Pancreas (tissue), 10 donors: ENCODE measurements around the gene MICOS13. TPM values are rescaled to one million over a fixed set of nuclear protein-coding genes. Genes with fewer than 3 reads are reported as not detected.

Experiments used
- ATAC-seq, 4 donors: fragments of 200-7000 bp; cut with Tn5 transposase; one replicate each; pipeline versions ENCODE4 v1.8.0 to v1.9.1; 2020; ENCODE audit warnings: mild to moderate bottlenecking in 4 of 4, moderate library complexity in 4 of 4
- DNase-seq, 6 donors: peaks; one replicate each; pipeline ENCODE4 v3.0.0-alpha.2; 2020
- FAIRE-seq: peaks from 2 replicates; lab custom pipeline; 2012; peaks lifted over from hg19 to GRCh38; lab: Jason Lieb, UNC
- H3K27ac ChIP-seq, 4 donors: fragments of 200-600 bp; sonication (generic); 1 replicate in 3 of 4; 2 replicates in 1 of 4; pipeline versions ENCODE4 v1.5.0 to v1.8.0; 2020
- H3K27me3 ChIP-seq, 4 donors: fragments of 200-600 bp; one replicate each; pipeline ENCODE4 v1.8.0; 2021
- H3K36me3 ChIP-seq, 3 donors: fragments of 200-600 bp; sonication (generic) in 1 of 3; one replicate each; pipeline versions ENCODE4 v1.5.0 to v1.8.0; 2020 to 2021
- H3K4me1 ChIP-seq, 3 donors: fragments of 200-600 bp; one replicate each; pipeline ENCODE4 v1.8.0; 2021
- H3K4me3 ChIP-seq, 4 donors: fragments of 200-600 bp; sonication (generic) in 2 of 4; one replicate each; pipeline versions ENCODE4 v1.5.0 to v1.8.0; 2020 to 2021
- H3K9me3 ChIP-seq, 4 donors: fragments of 200-600 bp; one replicate each; pipeline ENCODE4 v1.8.0; 2021
- WGBS, 2 donors: extraction: QIAGEN DNeasy Blood & Tissue Kit; methylation state at CpG; one replicate each; pipeline ENCODE4 v1.1.7; 2013; 5-methylcytosine and 5-hydroxymethylcytosine counted together
- intact Hi-C, 3 donors: fragments of 100-400 bp; cut with DNase I; formaldehyde crosslinking; loops; one replicate each; pipeline versions ENCODE4 v1.11.1 to v1.14.2; 2022
- polyA plus RNA-seq, 2 donors: library from polyadenylated mRNA; stranded (reverse); fragments of 200-250 nt; gene quantifications; one replicate each; pipeline ENCODE4 v1.2.3, GENCODE V29; 2013
- total RNA-seq, 6 donors: library from RNA; stranded (reverse); fragmentation: NEBNext Ultra II Directional in 4 of 6; extraction: Animal tissue kit (Norgen Biotek cat#: 25700) in 4 of 6; gene quantifications; one replicate each; pipeline versions ENCODE4 v1.2.1 to v1.2.4, GENCODE V29; 2021 to 2023
- TF ChIP-seq, protein P1 (sequence below), 4 donors: fragments of 200-600 bp; sonication (generic) in 3 of 4; IDR thresholded peaks; one replicate each; pipeline versions ENCODE4 v1.5.0 to v1.8.0; 2021; ENCODE audit warnings: antibody characterized with exemption in 4 of 4
- donor health status: healthy with polysubstance abuse.
- donor health status: DM: no; HTN: no; CAD: no; lungs with moderate emphysema.
- donor health status: DM: no; HTN: no; CAD: no.
- donor health status: control.
- donor health status: control.
- donor health status: Bipolar disorder and iron deficiency.
- donor health status: DM: yes; HTN: yes; CAD: no.
- donor health status: DM: no; HTN: no; CAD: no.
- donor health status: DM: no; HTN: no; CAD: no.
- donor health status: DM: yes; HTN: yes; CAD: no.

The MICOS13 gene
- total and polyA plus RNA-seq, 8 donors = 14.0 to 77.5 (median 24.7) TPM

DNA sequence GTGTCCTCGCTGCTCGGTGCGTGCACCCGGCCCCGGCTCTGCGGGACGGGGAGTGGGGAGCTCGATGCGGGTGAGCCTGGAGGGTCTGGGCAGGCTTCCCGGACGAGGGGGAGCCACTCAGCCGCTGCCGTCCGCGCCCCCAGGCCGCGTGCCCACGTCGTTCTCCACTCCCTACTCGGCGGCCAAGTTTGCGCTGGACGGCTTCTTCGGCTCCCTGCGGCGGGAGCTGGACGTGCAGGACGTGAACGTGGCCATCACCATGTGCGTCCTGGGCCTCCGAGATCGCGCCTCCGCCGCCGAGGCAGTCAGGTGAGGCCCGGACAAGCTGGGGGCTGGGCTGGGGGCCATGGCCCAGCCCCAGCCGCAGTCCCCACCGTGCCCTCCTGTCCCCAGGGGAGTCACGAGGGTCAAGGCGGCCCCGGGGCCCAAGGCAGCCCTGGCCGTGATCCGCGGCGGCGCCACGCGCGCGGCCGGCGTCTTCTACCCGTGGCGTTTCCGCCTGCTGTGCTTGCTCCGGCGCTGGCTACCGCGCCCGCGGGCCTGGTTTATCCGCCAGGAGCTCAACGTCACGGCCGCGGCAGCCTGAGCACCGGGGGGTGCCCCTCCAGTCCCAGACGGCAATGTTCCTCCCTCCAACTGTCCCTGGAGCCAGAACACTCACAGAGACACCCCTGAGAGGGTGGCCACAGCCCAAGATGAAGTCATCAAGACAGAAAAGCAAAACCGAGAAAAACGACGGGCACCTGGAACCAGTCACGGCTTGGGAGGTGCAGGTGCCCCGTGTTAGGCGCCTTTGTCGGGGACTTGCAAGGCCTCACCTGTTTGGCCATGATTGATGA is 7.3 kb upstream of the MICOS13 start:
- Histone ChIP-seq H3K27ac (peak overlapping the region; percentile 43 to 82 (median 72)), H3K4me1 (peaks cover 3 to 7% (median 6%) of the 10 kb centered on the region in 3 donors), H3K27me3 (no peaks in the 10 kb centered on the region), H3K4me3 (peak overlapping the region in 3 of 4 donors; percentile 23 to 74 (median 53)), H3K9me3 (no peaks in the 10 kb centered on the region), H3K36me3 (peaks cover 0 to 10% (median 9%) of the 10 kb centered on the region in 3 donors)
- ATAC-seq (no peak), FAIRE-seq (no peak), DNase-seq (peak in 1 of 6 donors; percentile 70)
- TF ChIP-seq, protein P1, sequence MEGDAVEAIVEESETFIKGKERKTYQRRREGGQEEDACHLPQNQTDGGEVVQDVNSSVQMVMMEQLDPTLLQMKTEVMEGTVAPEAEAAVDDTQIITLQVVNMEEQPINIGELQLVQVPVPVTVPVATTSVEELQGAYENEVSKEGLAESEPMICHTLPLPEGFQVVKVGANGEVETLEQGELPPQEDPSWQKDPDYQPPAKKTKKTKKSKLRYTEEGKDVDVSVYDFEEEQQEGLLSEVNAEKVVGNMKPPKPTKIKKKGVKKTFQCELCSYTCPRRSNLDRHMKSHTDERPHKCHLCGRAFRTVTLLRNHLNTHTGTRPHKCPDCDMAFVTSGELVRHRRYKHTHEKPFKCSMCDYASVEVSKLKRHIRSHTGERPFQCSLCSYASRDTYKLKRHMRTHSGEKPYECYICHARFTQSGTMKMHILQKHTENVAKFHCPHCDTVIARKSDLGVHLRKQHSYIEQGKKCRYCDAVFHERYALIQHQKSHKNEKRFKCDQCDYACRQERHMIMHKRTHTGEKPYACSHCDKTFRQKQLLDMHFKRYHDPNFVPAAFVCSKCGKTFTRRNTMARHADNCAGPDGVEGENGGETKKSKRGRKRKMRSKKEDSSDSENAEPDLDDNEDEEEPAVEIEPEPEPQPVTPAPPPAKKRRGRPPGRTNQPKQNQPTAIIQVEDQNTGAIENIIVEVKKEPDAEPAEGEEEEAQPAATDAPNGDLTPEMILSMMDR (IDR thresholded peaks at IDR 0.05) = no peak
- 53 to 54% methylated on average over 75 to 76 of the region's 76 CpGs for WGBS, 2 donors
- intact Hi-C loops = no loop called here

DNA sequence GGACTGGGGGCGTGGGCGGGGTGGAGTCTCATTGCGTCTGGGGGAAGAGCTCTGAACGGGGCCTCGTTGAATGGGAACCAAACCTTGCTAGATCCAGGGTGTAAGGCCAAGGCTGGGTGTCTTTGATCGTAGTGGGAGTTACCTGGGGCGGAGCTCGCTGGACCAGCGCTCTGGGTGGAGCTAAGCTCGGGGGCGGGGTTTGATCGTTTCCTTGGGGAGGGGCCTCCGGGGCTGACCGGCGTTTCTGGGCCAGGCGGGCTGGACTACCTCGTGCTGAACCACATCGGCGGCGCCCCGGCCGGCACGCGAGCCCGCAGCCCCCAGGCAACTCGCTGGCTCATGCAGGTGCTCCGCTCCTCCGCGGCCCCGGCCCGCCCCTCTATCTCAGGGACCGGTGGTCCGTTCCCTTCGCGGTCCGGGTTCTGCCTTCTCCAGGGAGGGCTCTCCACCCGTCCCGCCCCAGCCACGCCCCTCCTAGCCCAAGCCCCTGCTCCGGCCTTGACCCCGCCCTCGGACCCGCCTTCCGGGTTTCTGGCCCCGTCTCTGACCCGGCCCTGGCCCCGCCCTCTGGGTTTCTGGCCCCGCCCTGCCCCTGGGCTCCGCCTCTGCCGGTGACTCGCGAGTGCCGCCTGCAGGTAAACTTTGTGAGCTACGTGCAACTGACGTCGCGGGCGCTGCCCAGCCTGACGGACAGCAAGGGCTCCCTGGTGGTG is 6.5 kb upstream of the MICOS13 start:
- peaks cover under 1 to 3% (median 2%) of the 10 kb centered on the region in 3 donors for H3K4me1 ChIP-seq
- H3K4me3 ChIP-seq = peak overlapping the region; percentile 23 to 74 (median 62)
- intact Hi-C loops = no loop called here
- FAIRE-seq = no peak
- H3K36me3 ChIP-seq = peaks cover 0 to 2% (median under 1%) of the 10 kb centered on the region in 3 donors
- H3K27ac ChIP-seq = peak overlapping the region; percentile 68 to 82 (median 72)
- TF ChIP-seq, protein P1 (IDR thresholded peaks at IDR 0.05) = peak; percentile 59 to 89 (median 72)
- peak; percentile 93 to 100 (median 98) for DNase-seq
- no peaks in the 10 kb centered on the region for H3K9me3 ChIP-seq
- ATAC-seq = peak; percentile 63 to 84 (median 78)
- WGBS, 2 donors = 1 to 2% methylated on average over 52 to 59 of the region's 59 CpGs
- H3K27me3 ChIP-seq = no peaks in the 10 kb centered on the region

DNA sequence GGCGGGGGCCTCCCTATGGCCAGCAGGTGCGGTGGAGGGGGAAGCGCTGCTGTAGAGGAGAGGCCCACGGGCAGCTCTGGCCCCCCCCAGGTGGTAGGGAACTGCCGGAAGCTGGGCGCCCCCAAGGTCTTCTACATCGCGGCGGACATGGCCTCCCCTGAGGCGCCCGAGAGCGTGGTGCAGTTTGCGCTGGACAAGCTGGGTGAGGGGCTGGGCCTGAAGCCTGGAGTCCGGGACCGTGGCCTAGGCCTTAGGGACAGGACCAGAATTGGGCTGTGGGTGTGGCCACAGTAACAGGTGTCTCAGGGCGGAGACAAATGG is 6.0 kb upstream of the MICOS13 start:
- Histone ChIP-seq H3K4me1 (peaks cover 0 to 3% (median 0%) of the 10 kb centered on the region in 3 donors), H3K27me3 (no peaks in the 10 kb centered on the region), H3K27ac (peak overlapping the region; percentile 46 to 82 (median 70)), H3K36me3 (no peaks in the 10 kb centered on the region), H3K9me3 (no peaks in the 10 kb centered on the region), H3K4me3 (peak overlapping the region in 3 of 4 donors; percentile 53 to 74 (median 71))
- 35 to 38% methylated on average over 16 of the region's 16 CpGs for WGBS, 2 donors
- intact Hi-C loops = no loop called here
- no peak for DNase-seq
- no peak for FAIRE-seq
- TF ChIP-seq, protein P1 (IDR thresholded peaks at IDR 0.05) = no peak
- ATAC-seq = no peak

DNA sequence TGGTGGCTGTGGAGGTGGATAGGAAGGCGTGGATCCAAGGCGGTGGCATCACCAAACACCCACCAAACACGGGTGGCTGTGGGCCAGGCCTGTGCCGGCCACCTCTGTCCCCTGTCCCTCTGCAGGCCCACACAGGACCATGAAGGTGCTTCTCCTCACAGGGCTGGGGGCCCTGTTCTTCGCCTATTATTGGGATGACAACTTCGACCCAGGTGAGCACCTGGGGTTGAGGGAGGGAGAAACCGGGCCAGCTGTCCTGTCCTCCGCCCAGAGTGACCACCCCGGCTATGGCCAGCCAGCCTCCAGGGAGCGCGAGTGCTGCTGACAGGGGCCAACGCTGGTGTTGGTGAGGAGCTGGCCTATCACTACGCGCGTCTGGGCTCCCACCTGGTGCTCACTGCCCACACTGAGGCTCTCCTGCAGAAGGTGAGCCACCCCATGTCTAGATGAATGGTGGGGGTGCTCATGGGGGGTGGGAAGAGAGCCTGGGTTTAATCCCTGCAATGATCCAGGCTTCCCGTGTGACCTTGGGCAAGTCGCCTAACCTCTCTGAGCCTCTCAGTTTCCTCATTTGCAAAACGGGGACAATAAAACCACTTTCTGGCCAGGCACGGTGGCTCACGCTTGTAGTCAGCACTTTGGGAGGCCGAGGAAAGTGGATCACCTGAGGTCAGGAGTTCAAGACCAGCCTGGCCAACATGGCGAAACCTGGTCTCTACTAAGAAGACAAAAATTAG is 4.5 kb upstream of the MICOS13 start:
- intact Hi-C loops = no loop called here
- WGBS, 2 donors = 75 to 81% methylated on average over 21 to 22 of the region's 22 CpGs
- Histone ChIP-seq H3K4me1 (peaks cover 0 to 3% (median 0%) of the 10 kb centered on the region in 3 donors), H3K27ac (no peak overlapping the region), H3K36me3 (no peaks in the 10 kb centered on the region), H3K9me3 (no peaks in the 10 kb centered on the region), H3K4me3 (no peak overlapping the region), H3K27me3 (no peaks in the 10 kb centered on the region)
- no peak for ATAC-seq
- FAIRE-seq = no peak
- TF ChIP-seq, protein P1 (IDR thresholded peaks at IDR 0.05) = no peak
- peak in 3 of 6 donors; percentile 27 to 76 (median 55) for DNase-seq
